Central memory CD4-positive, alpha-beta T cell (primary cell): Measurements from ENCODE around the gene SORCS2.

ENCODE experiments used
- DNase-seq: peaks from one replicate; pipeline ENCODE4 v3.0.0; 2022

The SORCS2 gene

GRCh38 chr4:7398788-7399439 lies 206.6 kb downstream of the SORCS2 start:
- no peak for DNase-seq

- no peak for DNase-seq
Measured at GRCh38 chr4:7399440-7400234, 207.3 kb downstream of the SORCS2 start.

- no peak for DNase-seq
Measured at GRCh38 chr4:7400671-7401298, 208.4 kb downstream of the SORCS2 start.

GRCh38 chr4:7402526-7402925 lies 210.2 kb downstream of the SORCS2 start:
- DNase-seq, result no peak

GRCh38 chr4:7403001-7403400 lies 210.7 kb downstream of the SORCS2 start:
- no peak for DNase-seq

- no peak for DNase-seq
Measured at GRCh38 chr4:7408166-7408565, 215.8 kb downstream of the SORCS2 start.

- no peak for DNase-seq
Measured at GRCh38 chr4:7410446-7410845, 218.1 kb downstream of the SORCS2 start.

GRCh38 chr4:7411491-7411890 lies 219.2 kb downstream of the SORCS2 start:
- DNase-seq, result no peak

- no peak for DNase-seq
Measured at GRCh38 chr4:7411896-7412553, 219.7 kb downstream of the SORCS2 start.

GRCh38 chr4:7412554-7412912 lies 220.2 kb downstream of the SORCS2 start:
- DNase-seq, result no peak

- no peak for DNase-seq
Measured at GRCh38 chr4:7414046-7414445, 221.7 kb downstream of the SORCS2 start.

- no peak for DNase-seq
Measured at GRCh38 chr4:7414736-7415510, 222.6 kb downstream of the SORCS2 start.

GRCh38 chr4:7415927-7416686 lies 223.8 kb downstream of the SORCS2 start:
- no peak for DNase-seq

- DNase-seq, result no peak
Measured at GRCh38 chr4:7416745-7417432, 224.6 kb downstream of the SORCS2 start.

GRCh38 chr4:7417639-7418038 lies 225.3 kb downstream of the SORCS2 start:
- no peak for DNase-seq

- DNase-seq, result no peak
Measured at GRCh38 chr4:7418131-7418943, 226.0 kb downstream of the SORCS2 start.

GRCh38 chr4:7419961-7420660 lies 227.8 kb downstream of the SORCS2 start:
- no peak for DNase-seq

GRCh38 chr4:7420661-7421040 lies 228.3 kb downstream of the SORCS2 start:
- DNase-seq, result no peak

GRCh38 chr4:7421356-7422150 lies 229.2 kb downstream of the SORCS2 start:
- DNase-seq, result no peak
